ENCODE results near the gene SLIRP. TPM values are rescaled to one million over a fixed set of nuclear protein-coding genes. Genes with fewer than 3 reads are reported as not detected.

Gene SLIRP
- total and polyA plus RNA-seq, 4 donors = 41.6 to 423 (median 157) TPM

GRCh38 chr14:77714926-77715325 lies 7.0 kb downstream of the SLIRP start:
- Histone ChIP-seq H3K9me3 (ENCODE audit: control insufficient read depth in 4 of 4, insufficient read depth in 3 of 4, low read length in 3 of 4) (no peaks in the 10 kb centered on the region), H3K4me1 (ENCODE audit: control insufficient read depth in 5 of 5, insufficient read depth in 5 of 5, low read length in 5 of 5) (peaks cover 0 to 2% (median 0%) of the 10 kb centered on the region in 5 donors), H3K36me3 (ENCODE audit: control insufficient read depth in 4 of 4, insufficient read depth in 4 of 4, low read length in 4 of 4) (peaks cover 15 to 36% (median 24%) of the 10 kb centered on the region in 4 donors), H3K9ac (ENCODE audit: insufficient read depth in 1 of 2, low read length in 2 of 2) (no peak overlapping the region), H3K27ac (ENCODE audit: low read depth in 1 of 2, low read length in 1 of 2) (no peak overlapping the region), H3K4me3 (no peak overlapping the region), H3K27me3 (ENCODE audit: control insufficient read depth in 3 of 3, insufficient read depth in 3 of 3, low read length in 2 of 3) (no peaks in the 10 kb centered on the region)
- WGBS, 2 donors = 90 to 91% methylated on average over 6 of the region's 6 CpGs
- no peak for TF ChIP-seq CTCF (IDR thresholded peaks at IDR 0.05; ENCODE audit: control extremely low read depth, extremely low read depth)
- DNase-seq = no peak
- ATAC-seq (ENCODE audit: insufficient read depth, low FRiP score) = no peak

GRCh38 chr14:77717608-77718305 lies 9.9 kb downstream of the SLIRP start:
- TF ChIP-seq CTCF (IDR thresholded peaks at IDR 0.05; ENCODE audit: control extremely low read depth, extremely low read depth) = no peak

DNA sequence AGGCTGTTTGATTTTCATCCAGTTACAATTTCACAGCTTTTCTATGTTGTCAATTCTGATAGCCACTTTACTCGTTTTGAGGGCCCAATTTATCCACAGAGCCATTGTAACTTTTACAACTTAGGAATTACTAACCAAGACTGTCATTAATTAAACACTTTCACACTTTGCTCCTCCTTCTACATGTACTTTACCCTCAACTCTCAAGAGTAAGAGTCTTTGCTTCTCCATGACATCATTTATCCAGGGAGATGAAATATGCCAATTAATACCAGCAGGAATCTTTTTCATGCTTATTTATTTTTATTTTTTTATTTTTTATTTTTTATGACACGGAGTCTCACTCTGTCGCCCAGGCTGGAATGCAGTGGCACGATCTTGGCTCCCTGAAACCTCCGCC lies 13.5 kb downstream of the SLIRP start:
- TF ChIP-seq CTCF (IDR thresholded peaks at IDR 0.05; ENCODE audit: control extremely low read depth, extremely low read depth) = no peak
- Histone ChIP-seq H3K4me3 (no peak overlapping the region), H3K27ac (ENCODE audit: low read depth in 1 of 2, low read length in 1 of 2) (no peak overlapping the region), H3K27me3 (ENCODE audit: control insufficient read depth in 3 of 3, insufficient read depth in 3 of 3, low read length in 2 of 3) (no peaks in the 10 kb centered on the region), H3K9me3 (ENCODE audit: control insufficient read depth in 4 of 4, insufficient read depth in 3 of 4, low read length in 3 of 4) (no peaks in the 10 kb centered on the region), H3K4me1 (ENCODE audit: control insufficient read depth in 5 of 5, insufficient read depth in 5 of 5, low read length in 5 of 5) (no peaks in the 10 kb centered on the region), H3K9ac (ENCODE audit: insufficient read depth in 1 of 2, low read length in 2 of 2) (no peak overlapping the region), H3K36me3 (ENCODE audit: control insufficient read depth in 4 of 4, insufficient read depth in 4 of 4, low read length in 4 of 4) (peaks cover 30 to 52% (median 41%) of the 10 kb centered on the region in 4 donors)
- ATAC-seq (ENCODE audit: insufficient read depth, low FRiP score) (no peak), DNase-seq (no peak)
- WGBS, 2 donors = 93% methylated on average over 5 of the region's 5 CpGs

More at GRCh38 chr14:77717608-77718305, 9.9 kb downstream of the SLIRP start:
- no peak overlapping the region for H3K9ac ChIP-seq (ENCODE audit: insufficient read depth in 1 of 2, low read length in 2 of 2)
- H3K9me3 ChIP-seq (ENCODE audit: control insufficient read depth in 4 of 4, insufficient read depth in 3 of 4, low read length in 3 of 4) = no peaks in the 10 kb centered on the region
- no peak overlapping the region for H3K27ac ChIP-seq (ENCODE audit: low read depth in 1 of 2, low read length in 1 of 2)
- DNase-seq = no peak
- H3K4me3 ChIP-seq = no peak overlapping the region
- peaks cover 0 to 2% (median 0%) of the 10 kb centered on the region in 5 donors for H3K4me1 ChIP-seq (ENCODE audit: control insufficient read depth in 5 of 5, insufficient read depth in 5 of 5, low read length in 5 of 5)
- H3K36me3 ChIP-seq (ENCODE audit: control insufficient read depth in 4 of 4, insufficient read depth in 4 of 4, low read length in 4 of 4) = peaks cover 15 to 40% (median 32%) of the 10 kb centered on the region in 4 donors
- no peaks in the 10 kb centered on the region for H3K27me3 ChIP-seq (ENCODE audit: control insufficient read depth in 3 of 3, insufficient read depth in 3 of 3, low read length in 2 of 3)
- ATAC-seq (ENCODE audit: insufficient read depth, low FRiP score) = no peak
- 86 to 94% methylated on average over 5 of the region's 5 CpGs for WGBS, 2 donors
